Measurements from ENCODE around the gene BRCA1.
"Not testable (repeated sequence)": the region's sequence is repeated elsewhere in the genome, so short reads cannot be mapped to it uniquely, and the experiment has no call there.

Gene BRCA1

GRCh38 chr17:43003542-43004172, 121.5 kb downstream of the BRCA1 start:
- DNase-seq (ENCODE audit: low spot score) = peak; percentile 44

GRCh38 chr17:43000894-43001293, 124.3 kb downstream of the BRCA1 start:
- not testable (repeated sequence) for DNase-seq (ENCODE audit: low spot score)

GRCh38 chr17:42999003-42999525, 126.1 kb downstream of the BRCA1 start:
- DNase-seq (ENCODE audit: low spot score) = no peak

GRCh38 chr17:42997984-42998938, 126.9 kb downstream of the BRCA1 start, which contains the start of gene RPL27:
RPL27 (plus strand) TSS chr17:42998419; CDS start chr17:42998751, 332 bp downstream.
- peak; percentile 94 for DNase-seq (ENCODE audit: low spot score)

GRCh38 chr17:42997390-42997983, 127.7 kb downstream of the BRCA1 start:
- no peak for DNase-seq (ENCODE audit: low spot score)

All from GM03348 (cell line).